IMR-90 (cell line): ENCODE results near the gene NAA10. TPM values are rescaled to one million over a fixed set of nuclear protein-coding genes. Genes with fewer than 3 reads are reported as not detected.

Experiments used
- ATAC-seq: fragments of 200-7000 bp; cut with Tn5 transposase; 2 replicates; pipeline ENCODE4 v1.9.1; 2020; ENCODE audit warnings: low read depth, mild to moderate bottlenecking, moderate library complexity
- BruUV-seq: library from RNA; stranded (reverse); fragments of 400-500 nt; replicated peaks from 2 replicates; lab custom pipeline; 2021; lab: Mats Ljungman, UMichigan
- CTCF ChIA-PET: fragments of 300-600 bp; formaldehyde crosslinking; extraction: SDS; loops from one replicate; lab custom pipeline; 2021; ENCODE audit warnings: antibody characterized with exemption; lab: Yijun Ruan, JAX
- POLR2A ChIA-PET: fragments of 300-600 bp; sonication (Branson Sonifier 250); formaldehyde crosslinking; loops from one replicate; lab custom pipeline; 2022; ENCODE audit warnings: antibody characterized with exemption; ENCODE audit not compliant: unreplicated experiment; lab: Charles Lee
- DNase-seq: peaks from one replicate; pipeline ENCODE4 v3.0.0; 2013
- H2AFZ ChIP-seq: replicated peaks from 2 replicates; pipeline ENCODE3; 2013; ENCODE audit warnings: low read length, mild to moderate bottlenecking; ENCODE audit not compliant: poor library complexity
- H2AK5ac ChIP-seq: 2 replicates; pipeline ENCODE4 v1.6.1; 2013; ENCODE audit warnings: low read depth, low read length, inconsistent platforms
- H2AK9ac ChIP-seq: replicated peaks from 2 replicates; pipeline ENCODE3; 2013; ENCODE audit warnings: mild to moderate bottlenecking, low read depth, low read length, moderate library complexity; ENCODE audit not compliant: poor library complexity
- H2BK120ac ChIP-seq: 2 replicates; pipeline ENCODE4 v1.6.1; 2013; ENCODE audit warnings: low read depth, low read length, inconsistent platforms
- H2BK15ac ChIP-seq: 3 replicates; pipeline ENCODE4 v1.6.1; 2013; ENCODE audit warnings: low read depth, low read length, inconsistent platforms
- H2BK20ac ChIP-seq: 2 replicates; pipeline ENCODE4 v1.6.1; 2013; ENCODE audit warnings: low read depth, mild to moderate bottlenecking, inconsistent platforms, low read length, moderate library complexity
- H2BK5ac ChIP-seq: 2 replicates; pipeline ENCODE4 v1.6.1; 2013; ENCODE audit warnings: mild to moderate bottlenecking, low read depth, low read length, inconsistent platforms; ENCODE audit not compliant: poor library complexity, severe bottlenecking
- H3K14ac ChIP-seq: replicated peaks from 2 replicates; pipeline ENCODE4 v1.6.1; 2013; ENCODE audit warnings: low read depth, low read length, inconsistent platforms
- H3K18ac ChIP-seq: 2 replicates; pipeline ENCODE4 v1.6.1; 2013; ENCODE audit warnings: low read depth, low read length, control low read depth
- H3K23ac ChIP-seq: 2 replicates; pipeline ENCODE4 v1.6.1; 2013; ENCODE audit warnings: low read depth, low read length, inconsistent platforms
- H3K27ac ChIP-seq: 2 replicates; pipeline ENCODE4 v1.5.1; 2013; ENCODE audit warnings: mild to moderate bottlenecking, control low read depth, low read length; ENCODE audit not compliant: insufficient read depth
- H3K27me3 ChIP-seq: 2 replicates; pipeline ENCODE4 v1.6.1; 2013; ENCODE audit warnings: low read length; ENCODE audit not compliant: control insufficient read depth, insufficient read depth
- H3K36me3 ChIP-seq: 2 replicates; pipeline ENCODE4 v1.6.1; 2013; ENCODE audit warnings: low read length, mixed read lengths; ENCODE audit not compliant: control insufficient read depth, insufficient read depth
- H3K4ac ChIP-seq: 2 replicates; pipeline ENCODE4 v1.6.1; 2013; ENCODE audit warnings: low read depth, low read length, inconsistent platforms
- H3K4me1 ChIP-seq: 2 replicates; pipeline ENCODE4 v1.6.1; 2013; ENCODE audit warnings: low read length, mixed read lengths; ENCODE audit not compliant: control insufficient read depth, insufficient read depth
- H3K4me2 ChIP-seq: 2 replicates; pipeline ENCODE4 v1.6.1; 2013; ENCODE audit warnings: low read depth, mild to moderate bottlenecking, control low read depth, low read length, moderate library complexity
- H3K4me3 ChIP-seq: 2 replicates; pipeline ENCODE4 v1.5.1; 2013; ENCODE audit warnings: low read depth, mild to moderate bottlenecking, control low read depth, low read length, moderate library complexity; ENCODE audit not compliant: insufficient read depth
- H3K56ac ChIP-seq: 2 replicates; pipeline ENCODE4 v1.6.1; 2013; ENCODE audit warnings: low read length, inconsistent platforms; ENCODE audit not compliant: insufficient read depth; ENCODE audit errors: extremely low read depth
- H3K79me1 ChIP-seq, 2 experiments: 2 replicates each; pipeline ENCODE4 v1.6.1; 2013; ENCODE audit warnings: low read length in 2 of 2, inconsistent platforms in 1 of 2, low read depth in 1 of 2
- H3K9ac ChIP-seq: 2 replicates; pipeline ENCODE4 v1.6.1; 2013; ENCODE audit warnings: low read depth, low read length, control low read depth
- H3K9me1 ChIP-seq: 2 replicates; pipeline ENCODE4 v1.6.1; 2013; ENCODE audit warnings: low read length, inconsistent platforms; ENCODE audit not compliant: insufficient read depth
- H3K9me3 ChIP-seq: 2 replicates; pipeline ENCODE4 v1.6.1; 2013; ENCODE audit warnings: low read length; ENCODE audit not compliant: control insufficient read depth, insufficient read depth
- H4K20me1 ChIP-seq: 2 replicates; pipeline ENCODE4 v1.6.1; 2013; ENCODE audit warnings: low read length, inconsistent platforms; ENCODE audit not compliant: insufficient read depth
- H4K5ac ChIP-seq: 2 replicates; pipeline ENCODE4 v1.6.1; 2013; ENCODE audit warnings: mild to moderate bottlenecking, low read depth, low read length, control low read depth
- H4K8ac ChIP-seq, 2 experiments: 2 replicates each; pipeline ENCODE4 v1.6.1; 2013; ENCODE audit warnings: low read depth in 2 of 2, low read length in 2 of 2, control low read depth in 1 of 2, inconsistent platforms in 1 of 2
- H4K91ac ChIP-seq: 2 replicates; pipeline ENCODE4 v1.6.1; 2013; ENCODE audit warnings: low read depth, low read length, inconsistent platforms; ENCODE audit not compliant: insufficient read depth
- BHLHE40 ChIP-seq: fragments of 150-350 bp; IDR thresholded peaks from 2 replicates; pipeline ENCODE4 v1.6.1; 2016; ENCODE audit warnings: mild to moderate bottlenecking, low read depth, low read length
- CEBPB ChIP-seq: IDR thresholded peaks from 2 replicates; pipeline ENCODE4 v1.6.1; 2012; ENCODE audit warnings: low read depth, low read length, improper control_type of control experiment
- CHD1 ChIP-seq: IDR thresholded peaks from 2 replicates; pipeline ENCODE4 v1.6.1; 2012; ENCODE audit warnings: low read depth, low read length, improper control_type of control experiment
- CTCF ChIP-seq: conservative IDR thresholded peaks from 2 replicates; pipeline ENCODE4 v1.5.1; 2012; ENCODE audit warnings: mild to moderate bottlenecking, low read depth, low read length, improper control_type of control experiment
- FOS ChIP-seq: fragments of 150-350 bp; IDR thresholded peaks from 2 replicates; pipeline ENCODE4 v1.6.1; 2016; ENCODE audit warnings: low read depth, low read length
- MAFK ChIP-seq: IDR thresholded peaks from 2 replicates; pipeline ENCODE4 v1.6.1; 2012; ENCODE audit warnings: low read depth, low read length, improper control_type of control experiment
- MAZ ChIP-seq: IDR thresholded peaks from 2 replicates; pipeline ENCODE4 v1.6.1; 2012; ENCODE audit warnings: low read depth, mild to moderate bottlenecking, low read length, improper control_type of control experiment, moderate library complexity, borderline replicate concordance
- MXI1 ChIP-seq: IDR thresholded peaks from 2 replicates; pipeline ENCODE4 v1.6.1; 2012; ENCODE audit warnings: low read depth, mild to moderate bottlenecking, low read length, moderate library complexity, borderline replicate concordance
- NFE2L2 ChIP-seq: fragments of 150-350 bp; IDR thresholded peaks from 2 replicates; pipeline ENCODE4 v1.6.1; 2016; ENCODE audit warnings: low read depth, mild to moderate bottlenecking, low read length
- POLR2A ChIP-seq: IDR thresholded peaks from 2 replicates; pipeline ENCODE4 v1.6.1; 2012; ENCODE audit warnings: mild to moderate bottlenecking, low read depth, low read length
- RAD21 ChIP-seq: IDR thresholded peaks from 2 replicates; pipeline ENCODE4 v1.6.1; 2012; ENCODE audit warnings: low read length, improper control_type of control experiment
- RCOR1 ChIP-seq: IDR thresholded peaks from 2 replicates; pipeline ENCODE4 v1.6.1; 2012; ENCODE audit warnings: mild to moderate bottlenecking, low read length, improper control_type of control experiment; ENCODE audit not compliant: insufficient replicate concordance
- RFX5 ChIP-seq: IDR thresholded peaks from 2 replicates; pipeline ENCODE4 v1.8.0; 2012; ENCODE audit warnings: low read depth, mild to moderate bottlenecking, low read length, moderate library complexity
- SMC3 ChIP-seq: fragments of 150-350 bp; IDR thresholded peaks from 2 replicates; pipeline ENCODE4 v1.6.1; 2016; ENCODE audit warnings: low read depth, mild to moderate bottlenecking, antibody characterized with exemption, low read length, moderate library complexity
- WGBS, 2 experiments: methylation state at CpG; one replicate each; pipeline versions ENCODE4 v1.1.5 to v1.1.7; 2013; ENCODE audit warnings: missing lambda C conversion rate in 2 of 2; ENCODE audit not compliant: insufficient read length in 1 of 2; ENCODE audit errors: extremely low coverage in 2 of 2; 5-methylcytosine and 5-hydroxymethylcytosine counted together
- dilution Hi-C: fragments of 300-500 bp; cut with HindIII; formaldehyde crosslinking; loops from one replicate; pipeline ENCODE4 v1.14.3; 2018; ENCODE audit warnings: low sequenced_read_pairs; ENCODE audit not compliant: unreplicated experiment
- in situ Hi-C: fragments of 300-500 bp; cut with MboI; formaldehyde crosslinking; loops from 3 replicates; pipeline ENCODE4 v1.14.3; 2019; ENCODE audit warnings: low sequenced_read_pairs, inconsistent platforms, mixed read lengths
- intact Hi-C: fragments of 100-400 bp; cut with micrococcal nuclease; formaldehyde crosslinking; loops from 2 replicates; pipeline ENCODE4 v1.10.0; 2022
- polyA plus RNA-seq, 3 experiments: library from polyadenylated mRNA; depleted of rRNA; stranded (reverse); fragments of >200 nt; gene quantifications; 2 replicates each; pipeline ENCODE4 v1.2.3, GENCODE V29; 2012; ENCODE audit warnings: low replicate concordance in 1 of 3
- total RNA-seq: library from RNA; depleted of rRNA; stranded (reverse); fragments of >200 nt; gene quantifications from 2 replicates; pipeline ENCODE4 v1.2.3, GENCODE V29; 2012
- TF ChIP-seq, protein P1 (sequence below): fragments of 150-350 bp; IDR thresholded peaks from 2 replicates; pipeline ENCODE4 v1.6.1; 2016; ENCODE audit warnings: low read depth, mild to moderate bottlenecking, low read length, moderate library complexity, borderline replicate concordance
- TF ChIP-seq, protein P2 (sequence below): fragments of 150-350 bp; IDR thresholded peaks from 2 replicates; pipeline ENCODE4 v1.6.1; 2017; ENCODE audit warnings: mild to moderate bottlenecking, antibody characterized with exemption, low read length, low read depth

The NAA10 gene
- total and polyA plus RNA-seq, 2 of the 4 experiments (the other 2 are of a cell fraction) = 98.6 to 172 TPM

GRCh38 chrX:153919281-153919680, 15.6 kb downstream of the NAA10 start:
- H3K23ac ChIP-seq = no peak overlapping the region
- H4K20me1 ChIP-seq = no peaks in the 10 kb centered on the region
- no peak overlapping the region for H3K4ac ChIP-seq
- no peaks in the 10 kb centered on the region for H3K9me3 ChIP-seq
- no TSS peak for BruUV-seq
- no peak overlapping the region for H2BK15ac ChIP-seq
- ATAC-seq (no peak), DNase-seq (no peak)
- no peak overlapping the region for H2AK5ac ChIP-seq
- no peak overlapping the region for H3K14ac ChIP-seq
- no peak overlapping the region for H3K27ac ChIP-seq
- H3K36me3 ChIP-seq = no peaks in the 10 kb centered on the region
- CTCF ChIA-PET = no interaction called here
- no peak overlapping the region for H3K9ac ChIP-seq
- no peak overlapping the region for H2BK20ac ChIP-seq
- H2AK9ac ChIP-seq = no peak overlapping the region
- no peak overlapping the region for H3K4me3 ChIP-seq
- no peaks in the 10 kb centered on the region; the same call in 1 of the 2 replicates for H3K4me1 ChIP-seq
- H3K4me2 ChIP-seq = no peak overlapping the region
- peaks cover 17% of the 10 kb centered on the region; the same call in 1 of the 2 replicates for H3K27me3 ChIP-seq
- TF ChIP-seq RAD21 (no peak), CHD1 (no peak), RCOR1 (no peak), MAZ (no peak), SMC3 (no peak), MAFK (no peak), NFE2L2 (no peak), CTCF (no peak), FOS (no peak), MXI1 (no peak), RFX5 (no peak), POLR2A (no peak), CEBPB (no peak), BHLHE40 (no peak)
- TF ChIP-seq, protein P1, sequence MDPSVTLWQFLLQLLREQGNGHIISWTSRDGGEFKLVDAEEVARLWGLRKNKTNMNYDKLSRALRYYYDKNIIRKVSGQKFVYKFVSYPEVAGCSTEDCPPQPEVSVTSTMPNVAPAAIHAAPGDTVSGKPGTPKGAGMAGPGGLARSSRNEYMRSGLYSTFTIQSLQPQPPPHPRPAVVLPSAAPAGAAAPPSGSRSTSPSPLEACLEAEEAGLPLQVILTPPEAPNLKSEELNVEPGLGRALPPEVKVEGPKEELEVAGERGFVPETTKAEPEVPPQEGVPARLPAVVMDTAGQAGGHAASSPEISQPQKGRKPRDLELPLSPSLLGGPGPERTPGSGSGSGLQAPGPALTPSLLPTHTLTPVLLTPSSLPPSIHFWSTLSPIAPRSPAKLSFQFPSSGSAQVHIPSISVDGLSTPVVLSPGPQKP = no peak
- TF ChIP-seq, protein P2, sequence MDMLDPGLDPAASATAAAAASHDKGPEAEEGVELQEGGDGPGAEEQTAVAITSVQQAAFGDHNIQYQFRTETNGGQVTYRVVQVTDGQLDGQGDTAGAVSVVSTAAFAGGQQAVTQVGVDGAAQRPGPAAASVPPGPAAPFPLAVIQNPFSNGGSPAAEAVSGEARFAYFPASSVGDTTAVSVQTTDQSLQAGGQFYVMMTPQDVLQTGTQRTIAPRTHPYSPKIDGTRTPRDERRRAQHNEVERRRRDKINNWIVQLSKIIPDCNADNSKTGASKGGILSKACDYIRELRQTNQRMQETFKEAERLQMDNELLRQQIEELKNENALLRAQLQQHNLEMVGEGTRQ = no peak
- no peak overlapping the region for H2BK5ac ChIP-seq
- 82% methylated on average over 8 of the region's 13 CpGs; no CpG with 5 or more reads in 1 of the 2 experiments for WGBS, 2 experiments
- no peaks in the 10 kb centered on the region for H3K9me1 ChIP-seq
- intact Hi-C loops = no loop called here
- dilution Hi-C loops = no loop called here
- H4K8ac ChIP-seq = no peak overlapping the region
- no peak overlapping the region for H3K18ac ChIP-seq
- in situ Hi-C loops = loop anchor here (5.0 to 25.0 kb wide), 2 partner anchors 122 to 957 kb away; no protein-coding TSS in a partner anchor
- H4K5ac ChIP-seq = no peak overlapping the region
- peak overlapping the region; percentile 23 for H2AFZ ChIP-seq
- H3K56ac ChIP-seq = no peak overlapping the region
- H4K91ac ChIP-seq = no peak overlapping the region
- no peaks in the 10 kb centered on the region for H3K79me1 ChIP-seq
- POLR2A ChIA-PET = no interaction called here
- no peak overlapping the region for H2BK120ac ChIP-seq
